Lower leg skin (tissue), 3 donors: ENCODE results near the gene COL5A3.
"Not testable (repeated sequence)": the region's sequence is repeated elsewhere in the genome, so short reads cannot be mapped to it uniquely, and the experiment has no call there.

Experiments used
- CTCF ChIP-seq, 3 donors: fragments of 450-650 bp; IDR thresholded peaks; one replicate each; pipeline ENCODE4 v1.5.1; 2016; ENCODE audit warnings: antibody characterized with exemption in 3 of 3, mild to moderate bottlenecking in 3 of 3, moderate library complexity in 2 of 3
- POLR2A ChIP-seq, 2 donors: fragments of 450-650 bp; IDR thresholded peaks; one replicate each; pipeline ENCODE4 v1.6.1; 2016 to 2017; ENCODE audit warnings: antibody characterized with exemption in 2 of 2, mild to moderate bottlenecking in 1 of 2, moderate library complexity in 1 of 2

DNA sequence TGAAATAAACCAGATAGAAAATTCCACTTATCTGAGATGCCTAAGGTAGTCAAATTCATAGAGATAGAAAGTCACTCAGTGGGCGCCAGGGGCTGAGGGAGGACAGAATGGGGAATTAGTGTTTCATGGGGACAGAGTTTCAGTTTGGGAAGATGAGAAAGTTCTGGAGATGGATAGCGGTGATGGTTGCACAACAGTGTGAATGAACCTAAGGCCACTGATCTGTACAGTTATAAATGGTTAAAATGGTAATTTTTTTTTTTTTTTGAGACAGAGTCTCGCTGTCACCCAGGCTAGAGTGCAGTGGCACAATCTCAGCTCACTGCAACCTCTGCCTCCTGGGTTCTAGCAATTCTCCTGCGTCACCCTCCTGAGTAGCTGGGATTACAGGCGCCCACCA is 12.8 kb upstream of the COL5A3 start:
- not testable (repeated sequence) for TF ChIP-seq CTCF, POLR2A (IDR thresholded peaks at IDR 0.05)
